NCI-H146 treated with DMSO at 0.1 percent for 48 hours (cell line): ENCODE data around the gene CLRN1.
"Not testable (repeated sequence)": the region's sequence is repeated elsewhere in the genome, so short reads cannot be mapped to it uniquely, and the experiment has no call there.

Source experiments
- DNase-seq: peaks from one replicate; lab custom pipeline; 2025; ENCODE audit not compliant: unreplicated experiment; lab: John Stamatoyannopoulos, UW

The CLRN1 gene, protein sequence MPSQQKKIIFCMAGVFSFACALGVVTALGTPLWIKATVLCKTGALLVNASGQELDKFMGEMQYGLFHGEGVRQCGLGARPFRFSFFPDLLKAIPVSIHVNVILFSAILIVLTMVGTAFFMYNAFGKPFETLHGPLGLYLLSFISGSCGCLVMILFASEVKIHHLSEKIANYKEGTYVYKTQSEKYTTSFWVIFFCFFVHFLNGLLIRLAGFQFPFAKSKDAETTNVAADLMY

DNA sequence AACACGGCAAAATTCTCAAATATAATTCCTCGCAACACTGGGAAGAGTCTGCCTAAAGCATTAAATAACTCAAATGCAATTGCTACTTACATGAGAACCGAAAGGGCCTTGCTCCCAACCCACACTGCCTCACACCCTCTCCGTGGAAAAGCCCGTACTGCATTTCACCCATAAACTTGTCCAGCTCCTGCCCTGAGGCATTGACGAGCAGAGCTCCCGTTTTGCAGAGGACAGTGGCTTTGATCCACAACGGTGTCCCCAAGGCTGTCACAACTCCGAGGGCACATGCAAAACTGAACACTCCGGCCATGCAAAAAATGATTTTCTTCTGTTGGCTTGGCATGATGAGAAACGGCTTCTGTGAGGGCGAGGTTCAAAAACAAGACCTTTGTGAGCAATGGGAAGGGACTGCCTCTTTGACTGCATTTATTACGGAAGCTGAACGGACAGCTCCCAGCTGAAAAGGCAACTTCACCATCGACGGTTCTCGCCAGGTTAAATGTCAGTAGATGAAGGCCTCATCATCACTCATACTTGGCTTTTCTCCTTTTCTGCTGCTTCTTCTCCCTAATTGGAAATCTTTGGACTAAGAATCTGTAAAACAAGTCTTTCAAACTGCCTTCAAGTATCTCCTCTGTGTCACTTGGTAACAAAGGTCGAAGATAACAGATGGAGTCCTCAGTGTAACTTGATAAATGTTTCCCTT lies at the start of gene CLRN1:
CLRN1 (minus strand) TSS at position 362 of the 706 bp plus-strand sequence; CDS start at position 343, 19 bp downstream.
- no peak for DNase-seq

GRCh38 chr3:151016478-151016795 lies 43.9 kb upstream of the CLRN1 start:
- no peak for DNase-seq

GRCh38 chr3:151015767-151016477 lies 43.4 kb upstream of the CLRN1 start:
- no peak for DNase-seq

DNA sequence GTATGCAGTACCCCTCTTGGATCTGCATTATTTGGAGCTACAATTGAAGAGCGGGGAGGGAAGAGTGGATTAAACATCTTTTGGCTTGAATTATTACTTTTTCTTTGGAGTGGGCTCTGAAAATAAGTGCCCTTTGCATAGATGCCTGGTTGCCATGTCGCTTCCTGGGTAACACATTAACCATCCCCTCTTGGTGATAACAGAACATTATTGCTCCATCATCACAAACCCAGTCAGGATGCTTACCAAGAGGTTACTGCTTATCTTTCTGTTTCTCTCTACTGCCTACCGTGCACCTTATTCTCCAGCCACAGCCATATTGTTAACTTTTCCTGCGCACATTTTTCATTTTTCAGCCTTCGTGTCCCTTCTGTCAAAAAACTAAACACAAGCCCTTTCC lies 42.7 kb upstream of the CLRN1 start:
- no peak for DNase-seq

GRCh38 chr3:151014501-151015018 lies 42.0 kb upstream of the CLRN1 start:
- no peak for DNase-seq

DNA sequence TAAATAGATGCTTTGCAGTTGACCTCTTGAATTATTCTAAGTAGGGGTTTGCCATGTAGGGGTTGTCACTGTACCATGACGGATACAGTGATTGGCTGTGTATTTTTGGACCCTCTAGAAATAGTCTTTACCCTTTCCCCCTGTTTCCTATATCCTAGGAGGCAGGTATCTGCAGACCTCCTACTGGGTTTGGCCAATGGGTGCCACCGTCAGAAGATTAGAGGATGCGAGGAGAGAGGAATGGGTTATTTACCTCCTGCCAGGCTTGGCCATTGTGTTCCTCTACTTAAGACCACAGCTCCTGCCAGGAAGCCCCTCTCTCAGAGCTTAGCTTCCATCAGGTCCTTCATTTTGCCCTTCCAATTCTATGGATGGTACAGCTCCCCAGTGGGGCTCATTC lies 40.2 kb upstream of the CLRN1 start:
- DNase-seq = no peak

DNA sequence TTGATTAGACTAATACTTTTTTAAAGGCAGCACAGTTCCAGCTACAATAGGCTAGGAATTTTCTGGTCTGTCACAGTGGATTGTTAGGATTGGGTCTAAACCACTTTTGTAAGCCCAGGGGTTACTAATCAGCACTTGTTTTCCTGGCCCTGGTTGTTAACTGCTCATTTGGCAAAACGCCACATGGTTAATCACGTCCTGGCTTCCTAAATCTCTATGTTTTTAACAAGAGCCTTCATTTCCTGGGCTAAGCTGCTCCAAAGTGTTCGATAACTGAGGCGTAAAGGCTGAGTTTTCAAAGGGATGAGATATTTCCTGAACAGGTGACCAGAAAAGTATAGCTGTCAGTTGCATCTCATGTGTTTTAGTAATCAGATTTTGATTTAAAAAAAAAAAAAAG lies 38.9 kb upstream of the CLRN1 start:
- DNase-seq = peak; percentile 50

GRCh38 chr3:151009981-151010380 lies 37.5 kb upstream of the CLRN1 start:
- no peak for DNase-seq

DNA sequence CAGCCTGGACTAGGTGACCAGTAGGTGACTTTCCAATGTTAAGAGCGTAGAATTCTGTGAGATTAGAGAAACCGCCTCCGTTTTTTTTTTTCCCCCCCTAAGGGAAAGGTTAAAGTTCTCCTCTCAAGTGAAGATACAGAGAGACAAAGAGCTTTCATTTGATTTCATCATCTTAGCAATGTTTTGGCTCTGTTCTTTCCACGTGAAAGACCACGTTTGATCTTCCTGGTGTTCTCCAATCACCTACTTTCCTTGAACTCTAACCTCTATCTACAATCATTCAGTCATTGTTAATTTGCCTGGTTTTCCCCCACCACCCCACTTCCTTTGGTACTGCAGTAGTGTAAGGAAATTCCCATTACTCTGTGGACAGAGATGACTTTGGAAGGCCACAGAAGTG lies 36.9 kb upstream of the CLRN1 start:
- DNase-seq = no peak

DNA sequence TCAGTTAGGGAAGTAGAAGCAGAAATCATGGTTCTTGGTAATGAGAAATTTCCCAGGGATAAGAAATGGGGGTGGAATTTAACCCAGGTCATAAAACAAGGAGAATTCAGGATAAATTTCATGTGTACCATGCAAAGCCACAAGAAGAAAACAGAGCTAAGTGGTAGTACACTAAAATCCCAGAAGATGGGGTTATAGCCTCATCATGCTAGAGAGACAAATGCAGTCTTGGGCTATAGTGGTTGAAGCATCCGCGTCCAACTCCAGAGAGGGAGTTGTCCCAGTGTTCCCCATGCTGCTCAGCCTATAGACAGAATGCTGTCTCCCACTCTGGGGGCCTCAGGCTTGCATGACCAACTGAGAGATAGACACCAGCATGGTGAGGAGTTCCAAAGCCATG lies 36.2 kb upstream of the CLRN1 start:
- DNase-seq = peak; percentile 20

DNA sequence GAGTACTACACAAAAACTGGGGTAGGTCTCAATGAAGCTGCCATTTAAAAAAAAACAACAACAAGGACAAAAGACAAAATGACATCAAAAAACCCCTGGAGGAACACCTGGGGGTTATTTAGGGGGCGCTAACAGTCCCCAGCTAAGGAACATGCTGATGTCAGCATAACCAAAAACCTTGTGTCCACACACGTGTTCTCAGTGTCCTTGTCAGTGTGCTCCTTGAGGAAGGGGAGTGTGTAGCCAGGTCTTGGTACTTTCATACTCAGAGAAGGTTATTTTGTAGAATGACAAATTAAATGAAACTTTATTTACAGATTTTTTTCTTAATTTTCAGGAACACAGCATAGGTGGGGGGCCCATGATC lies 31.2 kb upstream of the CLRN1 start:
- no peak for DNase-seq

DNA sequence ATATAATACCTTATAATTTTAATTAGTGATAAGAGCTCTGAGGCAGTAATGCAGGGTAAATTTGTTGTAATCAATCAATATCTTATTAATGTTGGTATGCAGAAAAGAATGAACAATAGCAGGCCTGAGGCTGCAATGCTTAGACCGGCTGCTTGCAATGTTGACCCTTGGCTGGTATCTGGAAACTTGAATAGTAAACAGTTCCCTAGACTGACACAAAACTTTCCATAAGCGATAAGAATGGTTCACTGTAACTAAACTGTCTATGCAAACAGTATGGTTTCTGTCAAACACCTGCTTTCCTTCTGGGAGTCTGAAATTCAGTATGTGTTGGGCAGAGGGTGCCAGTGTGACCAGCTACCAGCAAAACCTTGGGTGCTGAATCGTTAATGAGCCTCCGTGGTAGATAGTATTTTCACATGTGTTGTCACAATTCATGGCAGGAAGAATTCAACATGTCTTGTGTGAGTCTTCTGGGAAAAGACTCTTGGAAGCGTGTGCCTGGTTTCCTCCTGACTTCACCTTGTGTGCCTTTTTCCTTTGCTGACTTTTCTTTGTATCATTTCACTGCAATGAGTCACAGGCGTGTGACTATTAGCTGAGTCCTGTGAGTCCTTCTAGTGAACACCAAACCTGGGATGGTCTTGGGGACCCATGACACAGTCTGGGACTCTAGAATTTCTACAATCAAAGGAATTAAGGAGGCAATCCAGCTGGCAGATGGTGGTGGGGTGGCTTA lies 30.7 kb upstream of the CLRN1 start:
- DNase-seq = no peak

DNA sequence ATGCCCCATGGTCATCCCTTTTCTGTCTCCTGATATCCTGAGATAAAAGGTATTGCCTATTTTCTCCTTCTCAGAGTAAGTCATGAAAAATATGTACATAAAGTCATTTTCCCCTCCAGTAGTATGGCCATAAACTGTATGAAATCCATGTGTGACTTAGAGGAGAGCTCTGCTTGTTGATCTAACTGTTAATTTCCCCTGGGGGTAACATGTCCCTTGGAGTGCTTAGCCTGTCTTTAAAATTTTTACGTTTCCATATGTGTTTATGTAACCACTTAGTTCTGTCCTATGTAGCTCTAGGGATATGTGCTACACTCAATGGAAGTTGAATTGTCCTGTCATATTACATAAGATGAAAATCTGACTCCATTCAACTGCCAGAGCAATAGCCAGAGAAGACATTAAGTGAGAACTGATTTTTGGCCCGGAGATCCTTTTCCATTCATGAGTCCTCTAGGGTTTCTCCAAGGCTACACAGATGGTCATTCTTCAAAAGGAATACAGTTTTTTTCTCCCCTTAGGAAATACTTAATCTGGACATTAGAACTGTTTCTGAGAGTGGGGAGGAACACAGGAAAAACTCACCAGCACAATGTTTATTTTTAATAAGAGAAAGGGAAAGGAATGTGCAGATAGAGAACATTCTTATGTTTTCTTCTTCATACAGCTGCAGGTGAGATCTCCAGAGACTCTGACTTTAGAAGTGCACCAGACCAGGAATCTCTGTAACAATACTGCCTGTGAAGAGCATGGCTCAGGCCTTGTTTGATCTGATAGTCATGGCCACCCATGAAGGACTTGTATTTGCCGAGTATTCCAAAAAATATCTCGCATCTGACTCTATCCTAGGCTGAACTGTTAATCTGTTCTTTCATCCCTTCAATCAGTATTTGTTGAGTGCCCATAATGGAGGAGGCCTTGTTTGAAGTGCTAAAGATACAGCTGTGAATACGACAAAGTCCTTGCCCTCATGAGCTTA lies 29.8 kb upstream of the CLRN1 start:
- DNase-seq = no peak

DNA sequence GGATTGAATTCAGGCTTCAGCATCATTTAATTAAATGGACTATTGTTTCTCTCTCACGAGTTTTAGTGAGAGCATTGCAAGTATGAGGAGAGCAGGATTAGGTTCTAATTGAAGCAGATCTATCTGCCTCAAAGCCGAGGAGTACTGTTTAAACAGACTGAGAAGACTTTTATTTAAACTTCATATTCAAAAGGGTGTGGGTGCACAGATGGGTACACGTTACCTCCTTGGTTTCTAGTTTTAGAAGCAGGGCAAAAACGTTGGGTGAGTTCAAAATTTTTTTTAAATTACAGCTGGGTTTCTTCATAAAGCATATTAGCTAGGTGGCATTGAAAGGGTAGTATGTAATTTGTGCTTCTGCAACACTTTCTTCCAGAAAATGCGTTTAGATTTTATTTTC lies 26.5 kb upstream of the CLRN1 start:
- DNase-seq = no peak

DNA sequence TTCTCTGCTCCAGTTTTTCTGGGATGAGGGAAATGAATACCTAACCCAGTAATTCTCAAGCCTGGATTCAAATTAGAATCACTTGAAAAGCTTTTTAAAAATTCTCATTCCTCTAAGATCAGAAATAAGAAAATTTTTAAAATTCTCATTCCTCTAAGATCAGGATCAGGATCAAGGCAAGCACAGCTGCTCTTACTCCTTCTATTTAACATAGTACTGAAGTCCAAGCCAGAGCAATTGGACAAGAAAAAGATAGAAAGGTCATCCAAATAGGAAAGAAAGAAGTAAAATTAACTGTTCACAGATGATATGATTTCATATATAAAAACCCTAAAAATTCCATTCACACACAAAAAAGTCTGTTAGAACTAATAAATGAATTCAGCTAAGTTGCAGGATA lies 24.2 kb upstream of the CLRN1 start:
- no peak for DNase-seq

GRCh38 chr3:150995510-150995909 lies 23.0 kb upstream of the CLRN1 start:
- no peak for DNase-seq

- no peak for DNase-seq
Measured at GRCh38 chr3:150989208-150989607, 16.7 kb upstream of the CLRN1 start.

DNA sequence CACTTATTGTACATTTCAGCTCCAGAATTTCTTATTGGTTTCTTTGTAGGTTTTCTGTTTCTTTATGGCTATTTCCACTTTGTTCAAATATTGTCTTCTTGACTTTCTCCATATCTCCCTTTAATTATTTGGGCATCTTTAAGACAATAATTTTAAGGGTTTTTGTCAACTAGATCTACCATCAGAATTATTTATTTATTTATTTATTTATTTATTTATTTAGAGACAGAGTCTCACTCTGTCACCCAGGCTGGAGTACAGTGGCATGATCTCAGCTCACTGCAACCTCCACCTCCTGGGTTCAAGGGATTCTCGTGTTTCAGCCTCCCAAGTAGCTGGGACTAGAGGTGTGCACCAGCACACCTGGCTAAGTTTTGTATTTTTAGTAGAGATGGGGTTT lies 15.9 kb upstream of the CLRN1 start:
- not testable (repeated sequence) for DNase-seq

DNA sequence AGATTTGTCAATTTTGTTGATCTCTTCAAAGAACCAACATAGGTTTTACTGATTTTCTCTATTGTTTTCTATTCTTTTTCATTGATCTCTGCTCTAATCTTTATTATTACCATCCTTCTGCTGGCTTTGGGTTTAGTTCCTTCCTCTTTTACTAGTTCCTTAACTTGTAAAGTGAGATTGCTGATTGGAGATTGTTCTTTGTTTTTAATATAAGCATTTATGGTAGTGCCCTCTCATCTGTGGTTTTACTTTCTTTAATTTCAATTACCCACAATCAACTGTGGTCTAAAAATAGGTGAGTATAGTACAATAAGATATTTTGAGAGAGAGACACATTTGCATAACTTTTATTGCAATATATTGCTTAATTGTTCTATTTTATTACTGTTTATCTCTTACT lies 13.2 kb upstream of the CLRN1 start:
- DNase-seq = no peak

- no peak for DNase-seq
Measured at GRCh38 chr3:150984066-150984465, 11.5 kb upstream of the CLRN1 start.
